GM12878 (cell line): ENCODE data around the gene BATF3. TPM values are rescaled to one million over a fixed set of nuclear protein-coding genes. Genes with fewer than 3 reads are reported as not detected.

ENCODE experiments used
- ATAC-seq: fragments of 200-7000 bp; cut with Tn5 transposase; 3 replicates; pipeline ENCODE4 v1.9.1; 2020; ENCODE audit warnings: mild to moderate bottlenecking, moderate library complexity
- BruUV-seq: library from RNA; stranded (reverse); fragments of 400-500 nt; replicated peaks from 2 replicates; lab custom pipeline; 2021; lab: Mats Ljungman, UMichigan
- CTCF ChIA-PET: fragments of 300-600 bp; sonication (Branson Sonifier 250); formaldehyde crosslinking; extraction: SDS; loops from one replicate; lab custom pipeline; 2021; ENCODE audit warnings: inconsistent platforms; lab: Yijun Ruan, JAX
- POLR2A ChIA-PET: fragments of 350-600 bp; formaldehyde crosslinking; extraction: SDS; loops from one replicate; lab custom pipeline; 2021; ENCODE audit warnings: inconsistent platforms; lab: Charles Lee
- RAD21 ChIA-PET: fragments of 300-600 bp; sonication (Branson Sonifier 250); formaldehyde crosslinking; loops from one replicate; lab custom pipeline; 2023; ENCODE audit warnings: antibody characterized with exemption; ENCODE audit not compliant: unreplicated experiment; lab: Charles Lee
- SMC1A ChIA-PET: fragments of 300-600 bp; sonication (Branson Sonifier 250); formaldehyde crosslinking; loops from one replicate; lab custom pipeline; 2023; ENCODE audit not compliant: unreplicated experiment, uncharacterized antibody; lab: Charles Lee
- DNase-seq: peaks from one replicate; pipeline ENCODE4 v3.0.0-alpha.2; 2011; ENCODE audit warnings: low read depth, low spot score
- FAIRE-seq: peaks from 3 replicates; lab custom pipeline; 2011; peaks lifted over from hg19 to GRCh38; lab: Jason Lieb, UNC
- H2AFZ ChIP-seq: 2 replicates; pipeline ENCODE4 v1.6.0; 2011; ENCODE audit warnings: low read depth, low read length, control low read depth; ENCODE audit not compliant: control insufficient read depth
- H3K27ac ChIP-seq: 2 replicates; pipeline ENCODE4 v1.5.1; 2011; ENCODE audit warnings: control low read depth; ENCODE audit not compliant: control insufficient read depth, insufficient read depth
- H3K27me3 ChIP-seq, 2 experiments: replicated peaks in 1 of 2; 2 replicates each; pipeline versions ENCODE4 v1.6.0 to v1.6.1; 2011; ENCODE audit warnings: low read length in 1 of 2; ENCODE audit not compliant: control insufficient read depth in 2 of 2, insufficient read depth in 2 of 2
- H3K36me3 ChIP-seq, 2 experiments: 2 replicates each; pipeline ENCODE4 v1.5.1; 2011; ENCODE audit warnings: low read length in 1 of 2; ENCODE audit not compliant: control insufficient read depth in 2 of 2, insufficient read depth in 2 of 2
- H3K4me1 ChIP-seq: 2 replicates; pipeline ENCODE4 v1.6.1; 2011; ENCODE audit warnings: mild to moderate bottlenecking, low read length, moderate library complexity, mixed read lengths; ENCODE audit not compliant: control insufficient read depth, insufficient read depth
- H3K4me2 ChIP-seq: 2 replicates; pipeline ENCODE4 v1.6.0; 2011; ENCODE audit warnings: control low read depth; ENCODE audit not compliant: control insufficient read depth, insufficient read depth
- H3K4me3 ChIP-seq: fragments of 200-600 bp; sonication (generic); 2 replicates; pipeline ENCODE4 v1.5.1; 2016
- H3K79me2 ChIP-seq: 2 replicates; pipeline ENCODE4 v1.6.0; 2011; ENCODE audit warnings: low read length; ENCODE audit not compliant: control insufficient read depth, insufficient read depth
- H3K9ac ChIP-seq: 2 replicates; pipeline ENCODE4 v1.8.0; 2011; ENCODE audit warnings: low read length, control low read depth, mixed read lengths; ENCODE audit not compliant: control insufficient read depth, insufficient read depth
- H3K9me3 ChIP-seq: replicated peaks from 3 replicates; pipeline ENCODE4 v1.5.1; 2011; ENCODE audit warnings: mild to moderate bottlenecking, low read length; ENCODE audit not compliant: control insufficient read depth, insufficient read depth
- H4K20me1 ChIP-seq: 2 replicates; pipeline ENCODE4 v1.6.0; 2011; ENCODE audit not compliant: control insufficient read depth, insufficient read depth
- CHD2 ChIP-seq: IDR thresholded peaks from 2 replicates; pipeline ENCODE4 v1.6.1; 2011; ENCODE audit warnings: low read depth, low read length, improper control_type of control experiment, borderline replicate concordance
- IKZF1 ChIP-seq: fragments of 450-650 bp; conservative IDR thresholded peaks from 2 replicates; pipeline ENCODE4 v1.6.1; 2017; ENCODE audit warnings: antibody characterized with exemption, mild to moderate bottlenecking
- JUND ChIP-seq: IDR thresholded peaks from 2 replicates; pipeline ENCODE4 v1.6.1; 2012; ENCODE audit warnings: low read depth, mild to moderate bottlenecking, low read length, improper control_type of control experiment, moderate library complexity
- MXI1 ChIP-seq: fragments of 150-350 bp; IDR thresholded peaks from 2 replicates; pipeline ENCODE4 v1.6.1; 2011; ENCODE audit warnings: low read depth, mild to moderate bottlenecking, inconsistent platforms, low read length, improper control_type of control experiment
- NBN ChIP-seq: fragments of 450-650 bp; IDR thresholded peaks from 2 replicates; pipeline ENCODE4 v1.6.1; 2016
- STAT1 ChIP-seq: fragments of 450-650 bp; conservative IDR thresholded peaks from 2 replicates; pipeline ENCODE4 v1.6.1; 2014; ENCODE audit warnings: antibody characterized with exemption, mild to moderate bottlenecking
- WGBS: methylation state at CpG from one replicate; pipeline ENCODE4 v1.1.6; 2016; ENCODE audit warnings: low lambda C conversion rate; ENCODE audit not compliant: insufficient replicate concordance, insufficient coverage; ENCODE audit errors: missing lambda C conversion rate; 5-methylcytosine and 5-hydroxymethylcytosine counted together
- in situ Hi-C: fragments of 300-500 bp; cut with MboI; formaldehyde crosslinking; loops from 9 replicates; pipeline ENCODE4 v1.14.3; 2018; ENCODE audit warnings: mixed read lengths
- intact Hi-C: fragments of 100-400 bp; cut with micrococcal nuclease; formaldehyde crosslinking; loops from one replicate; pipeline ENCODE4 v1.14.2; 2022; ENCODE audit not compliant: unreplicated experiment
- polyA plus RNA-seq, 11 experiments: library from polyadenylated mRNA; depleted of rRNA in 4 of 11; unstranded in 6 of 11; stranded (reverse) in 5 of 11; fragments of >200 nt; fragmentation: Nextera tagmentation in 4 of 11; fragmentation: Illumina TruSeq in 1 of 11; extraction: Ambion mirVana in 4 of 11; extraction: Trizol in 1 of 11; gene quantifications; 1 replicate in 1 of 11; 2 replicates in 10 of 11; pipeline versions ENCODE4 v1.2.1 to v1.2.3, GENCODE V29; 2011 to 2016; ENCODE audit warnings: inconsistent platforms in 2 of 11, missing spikeins in 2 of 11, low read depth in 1 of 11
- total RNA-seq, 4 experiments: library from RNA; depleted of rRNA in 3 of 4; stranded (reverse); fragments of >200 nt in 3 of 4; fragmentation: Illumina TruSeq in 1 of 4; extraction: Trizol in 1 of 4; gene quantifications; 2 replicates each; pipeline versions ENCODE4 v1.2.1 to v1.2.3, GENCODE V29; 2013 to 2021

The BATF3 gene
- total and polyA plus RNA-seq, 10 of the 15 experiments (the other 5 are each of a cell fraction or from before 2014, with no cell fraction given): 11.1 to 56.8 (median 30.8) TPM

DNA sequence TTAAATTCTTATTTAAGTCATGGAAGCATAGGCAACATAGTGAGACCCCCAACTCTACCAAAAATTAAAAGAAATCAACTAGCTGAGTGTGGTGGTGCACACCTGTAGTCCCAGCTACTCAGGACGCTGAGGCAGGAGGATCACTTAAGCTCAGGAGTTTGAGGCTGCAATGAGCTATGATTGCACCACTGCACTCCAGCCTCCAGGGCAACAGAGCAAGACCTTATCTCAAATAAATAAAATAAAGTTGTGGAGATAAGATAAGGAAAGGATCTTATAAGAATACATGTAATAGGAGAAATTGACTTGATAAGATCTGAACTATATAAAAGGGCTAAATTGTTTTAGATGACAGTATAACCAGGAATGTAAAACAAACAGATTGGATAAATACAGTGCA, 2.3 kb upstream of the BATF3 start:
- H3K36me3 ChIP-seq: no peaks in the 10 kb centered on the region
- DNase-seq: no peak
- 49% methylated on average over 1 of the region's 1 CpG for WGBS
- CTCF ChIA-PET: interaction anchor here (0.6 to 2.2 kb wide), 23 partner anchors 9 to 294 kb away, joined by 3 to 20 read pairs (median 5); no protein-coding TSS in a partner anchor
- H3K9ac ChIP-seq: no peak overlapping the region
- no peak overlapping the region for H2AFZ ChIP-seq
- no peak for TF ChIP-seq CHD2
- TF ChIP-seq STAT1: no peak
- TF ChIP-seq NBN: no peak
- TF ChIP-seq MXI1: no peak
- no peak for TF ChIP-seq IKZF1
- TF ChIP-seq JUND: no peak
- H3K4me1 ChIP-seq: peaks cover 22% of the 10 kb centered on the region
- BruUV-seq: no TSS peak
- intact Hi-C loops (loop anchor here (2.0 to 5.0 kb wide), 2 partner anchors 50 to 95 kb away; no protein-coding TSS in a partner anchor), in situ Hi-C loops (no loop called here)
- RAD21 ChIA-PET: interaction anchor here (0.6 to 2.1 kb wide), 15 partner anchors 24 to 1021 kb away, joined by 3 to 23 read pairs (median 7); no protein-coding TSS in a partner anchor
- H3K4me3 ChIP-seq: no peak overlapping the region
- POLR2A ChIA-PET: interaction anchor here (1.1 to 1.8 kb wide), 3 partner anchors 52 to 91 kb away, joined by 3 to 6 read pairs (median 4); no protein-coding TSS in a partner anchor
- SMC1A ChIA-PET: interaction anchor here (0.8 to 2.2 kb wide), 33 partner anchors 10 to 368 kb away, joined by 3 to 20 read pairs (median 5); no protein-coding TSS in a partner anchor
- no peak for FAIRE-seq
- no peaks in the 10 kb centered on the region for H3K27me3 ChIP-seq
- no peak overlapping the region for H3K27ac ChIP-seq
- H3K4me2 ChIP-seq: no peak overlapping the region
- H3K9me3 ChIP-seq: no peaks in the 10 kb centered on the region
- no peaks in the 10 kb centered on the region for H4K20me1 ChIP-seq
- peaks cover 6% of the 10 kb centered on the region for H3K79me2 ChIP-seq
- ATAC-seq: no peak
